Activated T-cell treated with anti-CD3 and anti-CD28 coated beads, Interleukin-2, amount 50 U/mL, for 48 hours (primary cell): ENCODE measurements around the gene SLC44A2.

Experiments
- DNase-seq, 2 experiments: peaks; one replicate each; pipeline ENCODE4 v3.0.0-alpha.2; 2020

SLC44A2 gene

DNA sequence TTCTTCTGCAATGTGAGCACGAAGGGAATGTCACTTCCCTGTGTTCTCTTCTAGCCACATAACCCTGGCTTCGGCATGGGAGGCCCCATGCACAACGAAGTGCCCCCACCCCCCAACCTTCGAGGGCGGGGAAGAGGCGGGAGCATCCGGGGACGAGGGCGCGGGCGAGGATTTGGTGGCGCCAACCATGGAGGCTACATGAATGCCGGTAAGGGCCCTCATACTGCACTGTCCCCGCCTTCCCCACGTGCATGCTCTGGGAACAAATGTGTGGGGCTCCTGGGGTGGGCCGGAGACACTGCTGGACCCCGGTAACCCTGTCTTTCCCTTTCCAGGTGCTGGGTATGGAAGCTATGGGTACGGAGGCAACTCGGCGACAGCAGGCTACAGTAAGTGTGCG is 58.2 kb downstream of the SLC44A2 start:
- no peak for DNase-seq

GRCh38 chr19:10685210-10685609 is 59.9 kb downstream of the SLC44A2 start:
- DNase-seq, result no peak

- DNase-seq, result no peak
Observed at GRCh38 chr19:10686193-10686592, 60.8 kb downstream of the SLC44A2 start.

DNA sequence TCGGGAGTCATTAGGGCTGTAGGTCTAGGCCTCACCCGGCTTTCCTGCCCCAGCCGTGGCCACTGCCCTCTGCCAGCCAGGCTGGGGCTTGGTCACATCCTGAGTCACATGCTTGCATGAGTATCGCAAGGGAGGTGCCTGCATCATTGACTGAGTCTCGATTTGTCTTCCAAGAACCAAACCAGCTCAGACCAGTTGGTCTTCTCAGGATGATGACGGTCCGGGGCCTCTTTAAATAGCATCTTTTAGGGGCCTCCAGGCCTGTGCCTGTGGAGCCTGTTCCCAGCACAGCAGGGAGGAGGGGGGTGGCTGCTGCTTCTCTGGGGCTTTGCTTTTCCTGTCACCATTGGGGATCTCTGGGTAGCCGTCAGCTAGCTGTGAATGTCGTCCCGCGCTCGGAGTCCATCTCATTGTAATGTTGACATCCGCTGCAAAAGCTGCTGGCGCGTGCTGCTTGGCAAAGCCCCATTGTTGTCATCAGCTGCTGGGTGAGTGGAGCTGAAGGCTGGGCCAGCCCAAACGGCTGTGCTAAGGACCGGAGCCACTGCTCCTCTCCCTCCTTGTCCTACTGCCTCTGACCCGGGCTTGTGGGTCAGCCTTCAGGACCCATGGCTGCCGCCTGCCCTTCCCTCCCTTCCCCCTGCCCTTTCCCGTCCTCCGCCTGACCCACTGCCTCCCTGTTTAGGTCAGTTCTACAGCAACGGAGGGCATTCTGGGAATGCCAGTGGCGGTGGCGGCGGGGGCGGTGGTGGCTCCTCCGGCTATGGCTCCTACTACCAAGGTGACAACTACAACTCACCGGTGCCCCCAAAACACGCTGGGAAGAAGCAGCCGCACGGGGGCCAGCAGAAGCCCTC is 61.5 kb downstream of the SLC44A2 start:
- DNase-seq, result no peak

GRCh38 chr19:10687518-10688288 is 62.4 kb downstream of the SLC44A2 start:
- DNase-seq, result no peak

- no peak for DNase-seq
Observed at GRCh38 chr19:10688545-10689280, 63.4 kb downstream of the SLC44A2 start.

DNA sequence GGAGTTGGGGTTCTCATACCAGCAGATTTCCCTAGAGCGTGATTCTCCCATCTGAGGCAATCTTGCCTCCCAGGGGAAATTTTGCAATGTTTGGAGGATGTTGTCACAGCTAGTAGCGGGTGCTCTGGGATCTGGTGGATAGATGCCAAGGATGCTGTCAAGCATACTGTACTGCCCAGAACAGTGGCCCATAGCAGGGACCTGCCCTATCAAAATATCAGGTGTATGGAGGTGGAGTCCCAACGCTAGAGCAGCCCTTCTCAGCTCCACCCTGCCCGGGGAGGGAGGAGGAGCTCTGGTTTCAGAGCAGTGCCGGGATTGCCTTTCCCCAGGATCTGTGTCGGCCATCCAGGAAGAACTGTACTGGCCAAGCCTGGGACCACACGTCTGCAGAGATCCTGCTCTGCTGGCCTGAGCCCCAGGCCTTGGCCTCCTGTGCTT is 65.0 kb downstream of the SLC44A2 start:
- no peak for DNase-seq

GRCh38 chr19:10691178-10691881 is 66.0 kb downstream of the SLC44A2 start:
- DNase-seq, result no peak

- DNase-seq, result no peak
Observed at GRCh38 chr19:10691883-10692282, 66.5 kb downstream of the SLC44A2 start.

DNA sequence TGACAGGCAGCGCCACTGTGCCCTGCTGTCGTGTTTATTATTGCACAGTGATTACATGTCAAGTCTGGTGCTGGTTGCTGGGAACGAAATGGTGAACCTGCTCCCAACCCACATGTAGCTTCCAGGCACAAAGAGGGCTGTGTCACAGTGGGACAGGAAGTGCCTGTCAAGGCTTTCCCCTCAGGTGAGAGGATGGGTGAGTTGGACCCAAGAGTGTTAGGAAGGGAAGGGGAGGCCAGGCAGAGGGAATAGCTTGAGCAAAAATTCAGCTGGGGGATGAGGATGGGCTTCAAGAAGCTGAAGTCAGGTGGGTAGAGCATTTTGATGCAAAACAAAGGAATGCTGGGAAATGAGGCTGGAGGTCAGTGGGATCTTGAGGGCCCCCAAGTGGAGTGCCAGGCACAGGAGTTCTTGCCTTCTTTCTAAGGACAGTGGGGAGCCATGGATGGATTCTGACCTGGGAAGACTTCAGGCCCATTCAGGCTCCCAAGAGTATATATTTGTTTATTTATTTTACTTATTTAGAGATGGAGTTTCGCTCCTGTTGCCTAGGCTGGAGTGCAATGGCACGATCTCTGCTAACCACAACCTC is 67.4 kb downstream of the SLC44A2 start:
- DNase-seq, result no peak
